Adrenal gland (tissue), 5 donors: ENCODE measurements around the gene HECTD2.

Experiments
- CTCF ChIP-seq, 6 experiments: fragments of 450-650 bp in 4 of 6; fragments of 200-600 bp in 2 of 6; sonication (generic) in 1 of 6; IDR thresholded peaks; 1 replicate in 5 of 6; 2 replicates in 1 of 6; pipeline versions ENCODE4 v1.5.1 to v1.8.0; 2016 to 2021; ENCODE audit warnings: antibody characterized with exemption in 6 of 6, mild to moderate bottlenecking in 2 of 6, moderate library complexity in 1 of 6
- POLR2A ChIP-seq, 2 donors: fragments of 450-650 bp; IDR thresholded peaks; one replicate each; pipeline ENCODE4 v1.6.1; 2017; ENCODE audit warnings: antibody characterized with exemption in 2 of 2, mild to moderate bottlenecking in 2 of 2, moderate library complexity in 1 of 2
- donor health status: DM: no; HTN: no; CAD: no.

GRCh38 chr10:91559750-91560149 lies 149.6 kb downstream of the HECTD2 start:
- TF ChIP-seq CTCF (IDR thresholded peaks at IDR 0.05) (no peak), POLR2A (IDR thresholded peaks at IDR 0.05) (no peak)
